Peyer's patch (tissue), 4 donors: ENCODE results near the gene SF3B6. TPM values are rescaled to one million over a fixed set of nuclear protein-coding genes. Genes with fewer than 3 reads are reported as not detected.
"Not testable (repeated sequence)": the region's sequence is repeated elsewhere in the genome, so short reads cannot be mapped to it uniquely, and the experiment has no call there.

ENCODE experiments used
- DNase-seq, 3 donors: peaks; one replicate each; pipeline ENCODE4 v3.0.0-alpha.2; 2017 to 2019
- H3K27ac ChIP-seq, 4 donors: fragments of 200-600 bp; sonication (generic); one replicate each; pipeline ENCODE4 v1.5.1; 2016 to 2019
- H3K27me3 ChIP-seq, 2 donors: fragments of 200-600 bp; sonication (generic); one replicate each; pipeline ENCODE4 v1.5.1; 2019
- H3K36me3 ChIP-seq, 3 donors: fragments of 200-600 bp; sonication (generic); one replicate each; pipeline ENCODE4 v1.5.1; 2016 to 2019
- H3K4me1 ChIP-seq, 4 donors: fragments of 200-600 bp; sonication (generic); one replicate each; pipeline ENCODE4 v1.5.1; 2016 to 2019
- H3K4me3 ChIP-seq, 4 donors: fragments of 200-600 bp; sonication (generic); 1 replicate in 3 of 4; 2 replicates in 1 of 4; pipeline ENCODE4 v1.5.1; 2016 to 2019; ENCODE audit warnings: mild to moderate bottlenecking in 1 of 4
- H3K9me3 ChIP-seq, 4 donors: fragments of 200-600 bp; sonication (generic); one replicate each; pipeline ENCODE4 v1.5.1; 2016 to 2019; ENCODE audit warnings: mild to moderate bottlenecking in 1 of 4
- CTCF ChIP-seq, 6 experiments: fragments of 450-650 bp in 4 of 6; fragments of 200-600 bp in 2 of 6; sonication (generic) in 1 of 6; IDR thresholded peaks; one replicate each; pipeline ENCODE4 v1.5.1; 2017 to 2019; ENCODE audit warnings: antibody characterized with exemption in 6 of 6, mild to moderate bottlenecking in 3 of 6, moderate library complexity in 1 of 6
- POLR2A ChIP-seq, 2 donors: fragments of 450-650 bp; IDR thresholded peaks; one replicate each; pipeline ENCODE4 v1.5.1; 2017; ENCODE audit warnings: antibody characterized with exemption in 2 of 2, mild to moderate bottlenecking in 2 of 2, moderate library complexity in 2 of 2
- total RNA-seq, 4 donors: library from RNA; depleted of rRNA; stranded (reverse); fragments of >200 nt; gene quantifications; one replicate each; pipeline ENCODE4 v1.1.0, GENCODE V29; 2016

SF3B6 gene
- total RNA-seq, 4 donors from 2014 or later = 75.9 to 138 (median 91.9) TPM

- H3K27me3 ChIP-seq = no peaks in the 10 kb centered on the region
- H3K4me1 ChIP-seq = no peaks in the 10 kb centered on the region
- peaks cover 0 to 4% (median 0%) of the 10 kb centered on the region in 3 donors for H3K36me3 ChIP-seq
- H3K27ac ChIP-seq = no peak overlapping the region
- H3K4me3 ChIP-seq = no peak overlapping the region
- H3K9me3 ChIP-seq = no peaks in the 10 kb centered on the region
- no peak for DNase-seq
- no peak for TF ChIP-seq CTCF (IDR thresholded peaks at IDR 0.05)
- TF ChIP-seq POLR2A (IDR thresholded peaks at IDR 0.05) = no peak
Measured at GRCh38 chr2:24104110-24104650, 28.1 kb upstream of the SF3B6 start.

DNA sequence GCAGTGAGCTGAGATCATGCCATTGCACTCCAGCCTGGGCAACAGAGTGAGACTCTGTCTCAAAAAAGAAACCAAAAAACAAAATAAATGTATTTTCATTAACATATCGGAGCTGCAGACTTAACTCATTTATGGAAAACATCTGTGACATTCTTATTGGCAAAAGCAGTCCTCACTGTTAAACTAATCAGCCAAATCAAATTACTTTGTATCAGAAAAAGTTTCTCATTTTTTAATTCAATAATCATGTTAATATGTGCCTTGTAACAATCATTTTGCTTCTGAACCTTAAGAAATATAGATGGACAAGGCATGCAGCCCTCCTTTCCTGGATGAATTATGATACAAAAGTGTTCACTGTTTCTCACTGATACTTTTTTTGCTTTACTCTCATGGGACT is 26.6 kb upstream of the SF3B6 start:
- TF ChIP-seq CTCF (IDR thresholded peaks at IDR 0.05) (no peak), POLR2A (IDR thresholded peaks at IDR 0.05) (no peak)
- Histone ChIP-seq H3K27ac (no peak overlapping the region), H3K36me3 (peaks cover 0 to 4% (median 0%) of the 10 kb centered on the region in 3 donors), H3K4me3 (no peak overlapping the region), H3K4me1 (no peaks in the 10 kb centered on the region), H3K9me3 (no peaks in the 10 kb centered on the region), H3K27me3 (no peaks in the 10 kb centered on the region)
- no peak for DNase-seq

DNA sequence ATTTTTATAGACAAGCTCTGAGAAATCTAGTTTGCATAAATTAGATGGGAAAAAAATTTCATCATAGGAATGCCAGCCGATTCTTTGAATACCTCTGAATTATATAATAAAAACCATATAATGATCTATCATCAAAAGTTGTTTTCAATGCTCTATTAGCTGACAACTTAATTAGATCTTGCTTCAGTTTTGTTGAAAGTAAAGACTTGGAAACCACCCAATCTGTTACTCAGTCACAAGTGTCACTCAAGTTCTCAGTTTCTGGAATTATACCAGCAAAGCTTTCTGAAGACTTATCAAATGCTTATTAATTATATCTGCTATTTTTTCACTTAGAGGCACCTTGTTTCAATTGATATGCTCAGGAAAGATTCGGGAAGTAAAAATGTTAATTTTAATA is 25.9 kb upstream of the SF3B6 start:
- TF ChIP-seq POLR2A (IDR thresholded peaks at IDR 0.05) (no peak), CTCF (IDR thresholded peaks at IDR 0.05) (no peak)
- Histone ChIP-seq H3K4me3 (no peak overlapping the region), H3K27me3 (no peaks in the 10 kb centered on the region), H3K36me3 (peaks cover 0 to 4% (median 0%) of the 10 kb centered on the region in 3 donors), H3K4me1 (no peaks in the 10 kb centered on the region), H3K27ac (no peak overlapping the region), H3K9me3 (no peaks in the 10 kb centered on the region)
- no peak for DNase-seq

DNA sequence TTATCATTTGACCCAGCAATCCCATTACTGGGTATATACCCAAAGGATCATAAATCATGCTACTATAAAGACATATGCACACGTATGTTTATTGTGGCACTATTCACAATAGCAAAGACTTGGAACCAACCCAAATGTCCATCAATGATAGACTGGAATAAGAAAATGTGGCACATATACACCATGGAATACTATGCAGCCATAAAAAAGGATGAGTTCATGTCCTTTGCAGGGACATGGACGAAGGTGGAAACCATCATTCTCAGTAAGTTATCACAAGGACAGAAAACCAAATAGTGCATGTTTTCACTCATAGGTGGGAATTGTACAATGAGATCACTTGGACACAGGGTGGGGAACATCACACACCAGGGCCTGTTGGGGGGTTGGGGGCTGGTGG is 24.6 kb upstream of the SF3B6 start:
- not testable (repeated sequence) for H3K27me3 ChIP-seq, H3K9me3 ChIP-seq, H3K27ac ChIP-seq, H3K36me3 ChIP-seq, H3K4me1 ChIP-seq, DNase-seq, H3K4me3 ChIP-seq

DNA sequence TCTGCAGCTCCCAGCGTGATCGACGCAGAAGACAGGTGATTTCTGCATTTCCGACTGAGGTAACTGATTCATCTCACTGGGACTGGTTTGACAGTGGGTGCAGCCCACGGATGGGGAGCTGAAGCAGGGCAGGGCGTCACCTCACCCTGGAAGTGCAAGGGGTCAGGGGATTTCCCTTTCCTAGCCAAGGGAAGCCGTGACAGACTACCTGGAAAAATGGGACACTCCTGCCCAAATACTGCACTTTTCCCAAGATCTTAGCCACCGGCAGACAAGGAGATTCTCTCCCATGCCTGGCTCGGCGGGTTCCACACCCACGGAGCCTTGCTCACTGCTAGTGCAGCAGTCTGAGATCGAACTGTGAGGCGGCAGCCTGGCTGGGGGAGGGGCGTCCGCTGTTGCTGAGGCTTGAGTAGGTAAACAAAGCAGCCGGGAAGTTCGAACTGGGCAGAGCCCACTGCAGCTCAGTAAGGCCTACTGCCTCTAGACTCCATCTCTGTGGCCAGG is 19.1 kb upstream of the SF3B6 start:
- not testable (repeated sequence) for H3K4me1 ChIP-seq, H3K36me3 ChIP-seq, H3K27ac ChIP-seq, H3K9me3 ChIP-seq, DNase-seq, H3K4me3 ChIP-seq, H3K27me3 ChIP-seq

GRCh38 chr2:24093270-24093669 is 17.1 kb upstream of the SF3B6 start:
- H3K4me1 ChIP-seq, H3K27me3 ChIP-seq, H3K27ac ChIP-seq, H3K9me3 ChIP-seq, DNase-seq, H3K36me3 ChIP-seq, H3K4me3 ChIP-seq: not testable (repeated sequence)

DNA sequence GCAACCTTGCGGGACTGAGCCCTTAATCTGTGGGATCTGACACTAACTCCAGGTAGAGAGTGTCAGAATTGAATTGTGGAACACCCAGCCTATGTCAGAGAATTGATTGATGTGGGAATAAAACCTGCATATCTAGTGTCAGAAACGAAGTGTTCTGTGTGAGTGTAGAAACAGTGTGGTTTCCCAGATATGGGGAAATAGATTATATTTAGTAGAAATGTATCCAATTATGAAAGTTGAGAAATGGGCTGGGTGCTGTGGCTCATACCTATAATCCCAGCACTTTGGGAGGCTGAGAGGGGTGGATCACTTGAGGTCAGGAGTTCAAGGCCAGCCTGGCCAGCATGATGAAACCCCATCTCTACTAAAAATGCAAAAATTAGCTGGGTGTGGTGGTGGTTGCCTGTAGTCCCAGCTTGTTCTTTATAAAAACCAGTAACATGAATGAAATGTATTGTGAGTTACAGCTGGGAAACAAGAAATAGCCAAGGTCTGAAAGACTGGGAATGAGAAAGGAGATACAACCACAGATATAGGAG is 12.8 kb upstream of the SF3B6 start:
- TF ChIP-seq CTCF (IDR thresholded peaks at IDR 0.05) (no peak), POLR2A (IDR thresholded peaks at IDR 0.05) (no peak)
- no peak overlapping the region for H3K4me3 ChIP-seq
- H3K27me3 ChIP-seq = no peaks in the 10 kb centered on the region
- H3K36me3 ChIP-seq = peaks cover 0 to 3% (median 0%) of the 10 kb centered on the region in 3 donors
- peaks cover 0 to 1% (median 0%) of the 10 kb centered on the region in 4 donors for H3K4me1 ChIP-seq
- no peak for DNase-seq
- H3K9me3 ChIP-seq = no peaks in the 10 kb centered on the region
- H3K27ac ChIP-seq = no peak overlapping the region
